Astrocyte (in vitro differentiated cells and primary cell): ENCODE data around the gene RFX1. TPM values are rescaled to one million over a fixed set of nuclear protein-coding genes. Genes with fewer than 3 reads are reported as not detected.
"Not testable (repeated sequence)": the region's sequence is repeated elsewhere in the genome, so short reads cannot be mapped to it uniquely, and the experiment has no call there.

Experiments used
- DNase-seq: peaks from one replicate; pipeline ENCODE4 v3.0.0-alpha.2; 2010; ENCODE audit warnings: low read depth
- FAIRE-seq: peaks from 2 replicates; lab custom pipeline; 2011; peaks lifted over from hg19 to GRCh38; lab: Jason Lieb, UNC
- H2AFZ ChIP-seq: 2 replicates; pipeline ENCODE4 v1.6.0; 2012; ENCODE audit warnings: low read depth, low read length, inconsistent platforms
- H3K27ac ChIP-seq: 2 replicates; pipeline ENCODE4 v1.5.1; 2011; ENCODE audit warnings: low read depth, low read length, inconsistent platforms
- H3K27me3 ChIP-seq: 2 replicates; pipeline ENCODE4 v1.6.0; 2011; ENCODE audit warnings: low read length, inconsistent platforms; ENCODE audit not compliant: insufficient read depth
- H3K36me3 ChIP-seq: 2 replicates; pipeline ENCODE4 v1.5.1; 2011; ENCODE audit warnings: low read length, inconsistent platforms; ENCODE audit not compliant: insufficient read depth
- H3K4me1 ChIP-seq: 2 replicates; pipeline ENCODE4 v1.5.1; 2011; ENCODE audit warnings: low read length, inconsistent platforms; ENCODE audit not compliant: insufficient read depth
- H3K4me2 ChIP-seq: 2 replicates; pipeline ENCODE4 v1.6.0; 2012; ENCODE audit warnings: low read length, inconsistent platforms
- H3K4me3 ChIP-seq: 2 replicates; pipeline ENCODE4 v1.5.1; 2011; ENCODE audit warnings: low read depth, mild to moderate bottlenecking, low read length, inconsistent platforms; ENCODE audit not compliant: insufficient read depth
- H3K79me2 ChIP-seq: 2 replicates; pipeline ENCODE4 v1.6.0; 2012; ENCODE audit warnings: mild to moderate bottlenecking, low read length, inconsistent platforms; ENCODE audit not compliant: insufficient read depth
- H3K9ac ChIP-seq: 2 replicates; pipeline ENCODE4 v1.6.0; 2012; ENCODE audit warnings: mild to moderate bottlenecking, low read length, inconsistent platforms
- H3K9me3 ChIP-seq: 2 replicates; pipeline ENCODE4 v1.5.1; 2012; ENCODE audit warnings: low read depth, mild to moderate bottlenecking, low read length, inconsistent platforms; ENCODE audit not compliant: insufficient read depth
- H4K20me1 ChIP-seq: 2 replicates; pipeline ENCODE4 v1.6.0; 2012; ENCODE audit warnings: low read length, inconsistent platforms; ENCODE audit not compliant: insufficient read depth
- H3K27ac Mint-ChIP-seq: one replicate; pipeline ENCODE4 v1.8.0; 2021; ENCODE audit warnings: mild to moderate bottlenecking, mixed read lengths; ENCODE audit not compliant: unreplicated experiment
- H3K27me3 Mint-ChIP-seq: one replicate; pipeline ENCODE4 v1.8.0; 2021; ENCODE audit warnings: low read depth, mixed read lengths; ENCODE audit not compliant: unreplicated experiment
- H3K36me3 Mint-ChIP-seq: one replicate; pipeline ENCODE4 v1.8.0; 2021; ENCODE audit warnings: low read depth, mixed read lengths; ENCODE audit not compliant: unreplicated experiment
- H3K4me1 Mint-ChIP-seq: one replicate; pipeline ENCODE4 v1.8.0; 2021; ENCODE audit warnings: low read depth, mixed read lengths; ENCODE audit not compliant: unreplicated experiment
- H3K4me3 Mint-ChIP-seq: one replicate; pipeline ENCODE4 v1.8.0; 2021; ENCODE audit warnings: mild to moderate bottlenecking, moderate library complexity, mixed read lengths; ENCODE audit not compliant: unreplicated experiment
- H3K9me3 Mint-ChIP-seq: one replicate; pipeline ENCODE4 v1.8.0; 2021; ENCODE audit warnings: mild to moderate bottlenecking, mixed read lengths; ENCODE audit not compliant: unreplicated experiment
- EZH2 ChIP-seq: IDR thresholded peaks from 2 replicates; pipeline ENCODE4 v1.6.1; 2012; ENCODE audit warnings: mild to moderate bottlenecking, low read length, inconsistent platforms; ENCODE audit not compliant: insufficient read depth
- total RNA-seq: library from RNA; stranded (reverse); gene quantifications from 2 replicates; pipeline ENCODE4 v1.2.1, GENCODE V29; 2021
- TF ChIP-seq, protein P1 (sequence below): IDR thresholded peaks from 2 replicates; pipeline ENCODE4 v1.5.1; 2011; ENCODE audit warnings: low read depth, mild to moderate bottlenecking, inconsistent platforms, low read length, moderate library complexity; ENCODE audit not compliant: insufficient read depth

Gene RFX1
- total RNA-seq, 1 donor from 2014 or later = 11.8 TPM

DNA sequence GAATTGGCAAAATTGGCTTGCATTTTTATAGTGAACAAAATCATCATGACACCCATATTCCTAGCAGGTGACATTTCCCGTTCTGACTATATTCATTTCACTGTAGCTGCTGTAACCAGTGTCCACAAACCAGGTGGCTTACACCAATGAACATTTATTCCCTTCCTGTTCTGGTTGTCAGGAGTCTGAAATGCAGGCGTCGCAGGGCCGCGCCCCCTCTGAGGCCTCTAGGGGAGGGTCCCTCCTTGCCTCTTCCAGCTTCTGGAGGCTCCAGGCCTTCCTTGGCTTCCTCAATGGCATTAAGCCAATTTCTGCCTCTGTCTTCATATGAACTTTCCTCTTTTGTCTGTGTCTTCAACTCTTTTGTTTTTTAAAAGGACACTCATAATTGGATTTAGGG lies 15.4 kb upstream of the RFX1 start:
- Histone ChIP-seq H3K4me3 (no peak overlapping the region), H4K20me1 (no peaks in the 10 kb centered on the region), H3K9me3 (no peaks in the 10 kb centered on the region), H3K9ac (no peak overlapping the region), H2AFZ (no peak overlapping the region), H3K4me2 (no peak overlapping the region), H3K27ac (no peak overlapping the region), H3K4me1 (peaks cover 5% of the 10 kb centered on the region), H3K36me3 (no peaks in the 10 kb centered on the region), H3K79me2 (no peaks in the 10 kb centered on the region), H3K27me3 (no peaks in the 10 kb centered on the region)
- peaks cover 4% of the 10 kb centered on the region for H3K4me1 Mint-ChIP-seq
- no peaks in the 10 kb centered on the region for H3K27me3 Mint-ChIP-seq
- no peaks in the 10 kb centered on the region for H3K9me3 Mint-ChIP-seq
- H3K36me3 Mint-ChIP-seq = no peaks in the 10 kb centered on the region
- H3K27ac Mint-ChIP-seq = no peak overlapping the region
- H3K4me3 Mint-ChIP-seq = no peak overlapping the region
- FAIRE-seq (no peak), DNase-seq (no peak)
- TF ChIP-seq, protein P1, sequence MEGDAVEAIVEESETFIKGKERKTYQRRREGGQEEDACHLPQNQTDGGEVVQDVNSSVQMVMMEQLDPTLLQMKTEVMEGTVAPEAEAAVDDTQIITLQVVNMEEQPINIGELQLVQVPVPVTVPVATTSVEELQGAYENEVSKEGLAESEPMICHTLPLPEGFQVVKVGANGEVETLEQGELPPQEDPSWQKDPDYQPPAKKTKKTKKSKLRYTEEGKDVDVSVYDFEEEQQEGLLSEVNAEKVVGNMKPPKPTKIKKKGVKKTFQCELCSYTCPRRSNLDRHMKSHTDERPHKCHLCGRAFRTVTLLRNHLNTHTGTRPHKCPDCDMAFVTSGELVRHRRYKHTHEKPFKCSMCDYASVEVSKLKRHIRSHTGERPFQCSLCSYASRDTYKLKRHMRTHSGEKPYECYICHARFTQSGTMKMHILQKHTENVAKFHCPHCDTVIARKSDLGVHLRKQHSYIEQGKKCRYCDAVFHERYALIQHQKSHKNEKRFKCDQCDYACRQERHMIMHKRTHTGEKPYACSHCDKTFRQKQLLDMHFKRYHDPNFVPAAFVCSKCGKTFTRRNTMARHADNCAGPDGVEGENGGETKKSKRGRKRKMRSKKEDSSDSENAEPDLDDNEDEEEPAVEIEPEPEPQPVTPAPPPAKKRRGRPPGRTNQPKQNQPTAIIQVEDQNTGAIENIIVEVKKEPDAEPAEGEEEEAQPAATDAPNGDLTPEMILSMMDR = no peak
- TF ChIP-seq EZH2 = no peak

DNA sequence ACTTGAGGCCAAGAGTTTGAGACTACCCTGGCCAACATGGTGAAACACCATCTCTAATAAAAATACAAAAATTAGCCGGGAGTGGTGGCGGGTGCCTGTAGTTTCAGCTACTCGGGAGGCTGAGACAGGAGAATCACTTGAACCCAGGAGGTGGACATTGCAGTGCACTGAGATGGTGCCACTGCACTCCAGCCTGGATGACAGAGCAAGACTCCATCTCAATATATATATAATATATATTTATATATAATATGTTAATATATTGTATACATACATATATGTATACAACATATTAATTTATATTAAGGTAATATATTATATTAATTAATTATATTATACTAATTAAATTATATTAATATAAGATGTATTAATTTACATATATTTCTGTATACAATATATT lies 13.6 kb upstream of the RFX1 start:
- H2AFZ ChIP-seq, H3K4me1 ChIP-seq, H3K27me3 ChIP-seq, H3K4me1 Mint-ChIP-seq, H3K9me3 Mint-ChIP-seq, H3K79me2 ChIP-seq, H3K27me3 Mint-ChIP-seq, H3K4me3 Mint-ChIP-seq, H3K36me3 ChIP-seq, H4K20me1 ChIP-seq, DNase-seq, H3K27ac Mint-ChIP-seq, FAIRE-seq, H3K4me3 ChIP-seq, H3K4me2 ChIP-seq, H3K9me3 ChIP-seq, H3K36me3 Mint-ChIP-seq, H3K27ac ChIP-seq, H3K9ac ChIP-seq: not testable (repeated sequence)

DNA sequence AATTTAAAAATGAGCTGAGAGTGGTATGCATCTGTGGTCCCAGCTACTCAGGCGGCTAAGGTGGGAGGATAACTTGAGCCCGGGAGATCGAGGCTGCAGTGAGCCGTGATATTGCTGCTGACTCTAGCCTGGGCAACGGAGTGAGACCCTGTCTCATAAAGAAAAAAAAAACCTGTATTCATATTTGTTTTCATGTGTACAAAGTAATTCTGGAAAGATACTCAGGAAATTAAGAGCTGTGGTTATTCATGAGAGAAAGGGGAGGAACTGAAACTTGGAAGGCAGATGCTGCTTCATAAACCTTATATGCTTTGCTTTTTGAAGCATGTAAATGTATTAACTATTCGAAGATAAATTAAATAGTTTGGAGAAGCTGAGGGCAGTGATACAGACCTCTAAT lies 13.0 kb upstream of the RFX1 start:
- H3K9me3 ChIP-seq = no peaks in the 10 kb centered on the region
- no peak overlapping the region for H3K27ac ChIP-seq
- H3K4me1 Mint-ChIP-seq = peaks cover 4% of the 10 kb centered on the region
- H3K36me3 ChIP-seq = no peaks in the 10 kb centered on the region
- H3K4me3 Mint-ChIP-seq = no peak overlapping the region
- TF ChIP-seq EZH2 = no peak
- TF ChIP-seq, protein P1 = no peak
- H3K4me2 ChIP-seq = no peak overlapping the region
- no peaks in the 10 kb centered on the region for H3K27me3 Mint-ChIP-seq
- FAIRE-seq (no peak), DNase-seq (no peak)
- H4K20me1 ChIP-seq = no peaks in the 10 kb centered on the region
- no peak overlapping the region for H2AFZ ChIP-seq
- peaks cover 5% of the 10 kb centered on the region for H3K4me1 ChIP-seq
- H3K9ac ChIP-seq = no peak overlapping the region
- H3K36me3 Mint-ChIP-seq = no peaks in the 10 kb centered on the region
- no peak overlapping the region for H3K4me3 ChIP-seq
- no peaks in the 10 kb centered on the region for H3K79me2 ChIP-seq
- no peaks in the 10 kb centered on the region for H3K27me3 ChIP-seq
- H3K9me3 Mint-ChIP-seq = no peaks in the 10 kb centered on the region
- no peak overlapping the region for H3K27ac Mint-ChIP-seq
